GM21786 (cell line): ENCODE results near the gene KIAA0825.

Source experiments
- ATAC-seq: cut with Tn5 transposase; IDR thresholded peaks from one replicate; pipeline ENCODE4 v1.9.1; 2021; ENCODE audit not compliant: unreplicated experiment

The KIAA0825 gene

GRCh38 chr5:94508461-94509148 is 109.8 kb downstream of the KIAA0825 start:
- no peak for ATAC-seq

GRCh38 chr5:94505327-94506068 is 112.9 kb downstream of the KIAA0825 start:
- ATAC-seq: no peak

GRCh38 chr5:94503677-94504076 is 114.7 kb downstream of the KIAA0825 start:
- no peak for ATAC-seq

- no peak for ATAC-seq
These were observed 117.0 kb downstream of the KIAA0825 start for GRCh38 chr5:94501365-94501764.

- no peak for ATAC-seq
These were observed 118.6 kb downstream of the KIAA0825 start for GRCh38 chr5:94499806-94500205.

GRCh38 chr5:94498199-94498598 is 120.2 kb downstream of the KIAA0825 start:
- no peak for ATAC-seq

- no peak for ATAC-seq
These were observed 133.3 kb downstream of the KIAA0825 start for GRCh38 chr5:94485067-94485466.

GRCh38 chr5:94481059-94481458 is 137.3 kb downstream of the KIAA0825 start:
- ATAC-seq: no peak

- no peak for ATAC-seq
These were observed 137.9 kb downstream of the KIAA0825 start for GRCh38 chr5:94480486-94480885.

- ATAC-seq: no peak
These were observed 144.5 kb downstream of the KIAA0825 start for GRCh38 chr5:94473936-94474335.

GRCh38 chr5:94471521-94471920 is 146.9 kb downstream of the KIAA0825 start:
- no peak for ATAC-seq

GRCh38 chr5:94470802-94471201 is 147.6 kb downstream of the KIAA0825 start:
- ATAC-seq: no peak

- no peak for ATAC-seq
These were observed 148.5 kb downstream of the KIAA0825 start for GRCh38 chr5:94469894-94470329.

GRCh38 chr5:94467954-94468930 is 150.2 kb downstream of the KIAA0825 start:
- no peak for ATAC-seq

- no peak for ATAC-seq
These were observed 151.0 kb downstream of the KIAA0825 start for GRCh38 chr5:94467346-94467953.

- ATAC-seq: no peak
These were observed 154.7 kb downstream of the KIAA0825 start for GRCh38 chr5:94463739-94464138.

- ATAC-seq: no peak
These were observed 157.3 kb downstream of the KIAA0825 start for GRCh38 chr5:94461131-94461530.

GRCh38 chr5:94459915-94460314 is 158.5 kb downstream of the KIAA0825 start:
- no peak for ATAC-seq

- no peak for ATAC-seq
These were observed 160.6 kb downstream of the KIAA0825 start for GRCh38 chr5:94457788-94458187.

GRCh38 chr5:94445726-94446125 is 172.7 kb downstream of the KIAA0825 start:
- ATAC-seq: no peak

GRCh38 chr5:94442991-94443390 is 175.4 kb downstream of the KIAA0825 start:
- no peak for ATAC-seq
